Stimulated activated CD4-positive, alpha-beta T cell treated with anti-CD3 and anti-CD28 coated beads, Interleukin-1b, Interleukin-23, amount 100 ng/mL, for 48 hours (primary cell): ENCODE data around the gene AGAP1.
A peak's percentile ranks its signal among the peaks of the same experiment; 100 is the strongest.

Experiments used
- DNase-seq: peaks from one replicate; pipeline ENCODE4 v3.0.0-alpha.2; 2020

The AGAP1 gene

GRCh38 chr2:236171680-236172254, 677.9 kb downstream of the AGAP1 start:
- DNase-seq = no peak

GRCh38 chr2:236172255-236173035, 678.6 kb downstream of the AGAP1 start:
- DNase-seq = no peak

- DNase-seq = no peak
These were observed 679.3 kb downstream of the AGAP1 start for GRCh38 chr2:236173036-236173728.

GRCh38 chr2:236173729-236174607, 680.1 kb downstream of the AGAP1 start:
- no peak for DNase-seq

GRCh38 chr2:236175548-236176150, 681.8 kb downstream of the AGAP1 start:
- no peak for DNase-seq

- no peak for DNase-seq
These were observed 682.6 kb downstream of the AGAP1 start for GRCh38 chr2:236176417-236176816.

- no peak for DNase-seq
These were observed 683.1 kb downstream of the AGAP1 start for GRCh38 chr2:236176951-236177350.

- peak; percentile 58 for DNase-seq
These were observed 683.7 kb downstream of the AGAP1 start for GRCh38 chr2:236177604-236177966.

GRCh38 chr2:236177967-236178889, 684.4 kb downstream of the AGAP1 start:
- peak; percentile 44 for DNase-seq

GRCh38 chr2:236178890-236179235, 685.0 kb downstream of the AGAP1 start:
- DNase-seq = no peak

GRCh38 chr2:236179236-236180075, 685.6 kb downstream of the AGAP1 start:
- DNase-seq = no peak

- no peak for DNase-seq
These were observed 686.4 kb downstream of the AGAP1 start for GRCh38 chr2:236180076-236180816.

- DNase-seq = peak; percentile 21
These were observed 687.1 kb downstream of the AGAP1 start for GRCh38 chr2:236180831-236181453.
